ENCODE data around the gene RPTOR.

DNA sequence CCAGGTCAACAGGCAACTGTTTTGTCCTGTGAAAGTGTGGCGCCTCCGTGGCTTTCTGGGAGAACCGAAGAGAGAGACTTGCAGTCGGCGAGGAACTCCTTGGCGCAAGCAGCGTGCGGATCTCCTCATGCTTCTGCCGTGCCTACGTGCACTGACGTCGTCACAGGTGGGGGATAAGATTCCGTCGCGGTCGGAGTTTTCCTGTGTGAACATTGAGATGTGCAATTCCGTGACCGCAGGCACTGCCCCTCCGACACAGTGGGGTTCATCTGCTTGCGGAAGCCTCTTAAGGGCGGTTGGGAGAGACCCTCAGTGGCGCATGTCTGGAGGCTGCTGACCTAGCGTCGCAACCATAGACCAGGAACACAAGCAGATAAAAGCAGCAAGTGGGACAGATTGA is 234.7 kb downstream of the RPTOR start:
- TF ChIP-seq GATA2 (IDR thresholded peaks at IDR 0.05; ENCODE audit: low read depth, low read length), result no peak
- no peak for TF ChIP-seq GATA3 (IDR thresholded peaks at IDR 0.05; ENCODE audit: low read depth, low read length)
